Measurements from ENCODE around the gene RALGPS1. TPM values are rescaled to one million over a fixed set of nuclear protein-coding genes. Genes with fewer than 3 reads are reported as not detected.

Gene RALGPS1
- total RNA-seq, 2 donors from 2014 or later = 9.7 to 17.7 TPM

GRCh38 chr9:127132375-127132774 lies 217.8 kb downstream of the RALGPS1 start:
- peaks cover 3 to 83% of the 10 kb centered on the region in 2 donors for H3K4me1 ChIP-seq
- H3K36me3 ChIP-seq = no peaks in the 10 kb centered on the region
- H3K27ac ChIP-seq = peak overlapping the region; percentile 87 to 95
- no peak overlapping the region for H3K4me3 ChIP-seq
- TF ChIP-seq CTCF (IDR thresholded peaks at IDR 0.05) = no peak
- no peaks in the 10 kb centered on the region for H3K27me3 ChIP-seq
- H3K9me3 ChIP-seq = no peaks in the 10 kb centered on the region
- no peak for DNase-seq (ENCODE audit: low spot score)

GRCh38 chr9:127132921-127133647 lies 218.5 kb downstream of the RALGPS1 start:
- Histone ChIP-seq H3K4me3 (no peak overlapping the region), H3K27me3 (no peaks in the 10 kb centered on the region), H3K27ac (peak overlapping the region; percentile 87 to 95), H3K9me3 (no peaks in the 10 kb centered on the region), H3K4me1 (peaks cover 3 to 86% of the 10 kb centered on the region in 2 donors), H3K36me3 (no peaks in the 10 kb centered on the region)
- TF ChIP-seq CTCF (IDR thresholded peaks at IDR 0.05) = no peak
- DNase-seq (ENCODE audit: low spot score) = no peak

GRCh38 chr9:127133739-127134167 lies 219.2 kb downstream of the RALGPS1 start:
- Histone ChIP-seq H3K27ac (peak overlapping the region; percentile 87 to 95), H3K36me3 (no peaks in the 10 kb centered on the region), H3K9me3 (no peaks in the 10 kb centered on the region), H3K27me3 (no peaks in the 10 kb centered on the region), H3K4me1 (peaks cover 3 to 88% of the 10 kb centered on the region in 2 donors), H3K4me3 (no peak overlapping the region)
- DNase-seq (ENCODE audit: low spot score) = peak; percentile 80
- no peak for TF ChIP-seq CTCF (IDR thresholded peaks at IDR 0.05)

GRCh38 chr9:127135056-127135745 lies 220.6 kb downstream of the RALGPS1 start:
- H3K4me1 ChIP-seq = peaks cover 3 to 76% of the 10 kb centered on the region in 2 donors
- H3K4me3 ChIP-seq = no peak overlapping the region
- TF ChIP-seq CTCF (IDR thresholded peaks at IDR 0.05) = no peak
- no peaks in the 10 kb centered on the region for H3K9me3 ChIP-seq
- DNase-seq (ENCODE audit: low spot score) = peak; percentile 50
- peak overlapping the region; percentile 87 to 95 for H3K27ac ChIP-seq
- no peaks in the 10 kb centered on the region for H3K27me3 ChIP-seq
- no peaks in the 10 kb centered on the region for H3K36me3 ChIP-seq

- peak overlapping the region; percentile 87 to 95 for H3K27ac ChIP-seq
- no peak for TF ChIP-seq CTCF (IDR thresholded peaks at IDR 0.05)
These were observed 221.7 kb downstream of the RALGPS1 start for GRCh38 chr9:127136081-127136879.

More at GRCh38 chr9:127136081-127136879, 221.7 kb downstream of the RALGPS1 start:
- DNase-seq (ENCODE audit: low spot score) = peak; percentile 50
- Histone ChIP-seq H3K9me3 (no peaks in the 10 kb centered on the region), H3K27me3 (no peaks in the 10 kb centered on the region), H3K36me3 (no peaks in the 10 kb centered on the region), H3K4me1 (peaks cover 3 to 66% of the 10 kb centered on the region in 2 donors), H3K4me3 (no peak overlapping the region)

Data from right atrium auricular region (tissue), 2 donors.